ENCODE data around the gene ARRDC1. TPM values are rescaled to one million over a fixed set of nuclear protein-coding genes. Genes with fewer than 3 reads are reported as not detected.
"Not testable (repeated sequence)": the region's sequence is repeated elsewhere in the genome, so short reads cannot be mapped to it uniquely, and the experiment has no call there.

The ARRDC1 gene
- polyA plus RNA-seq, 1 donor from 2014 or later = 53.4 TPM

DNA sequence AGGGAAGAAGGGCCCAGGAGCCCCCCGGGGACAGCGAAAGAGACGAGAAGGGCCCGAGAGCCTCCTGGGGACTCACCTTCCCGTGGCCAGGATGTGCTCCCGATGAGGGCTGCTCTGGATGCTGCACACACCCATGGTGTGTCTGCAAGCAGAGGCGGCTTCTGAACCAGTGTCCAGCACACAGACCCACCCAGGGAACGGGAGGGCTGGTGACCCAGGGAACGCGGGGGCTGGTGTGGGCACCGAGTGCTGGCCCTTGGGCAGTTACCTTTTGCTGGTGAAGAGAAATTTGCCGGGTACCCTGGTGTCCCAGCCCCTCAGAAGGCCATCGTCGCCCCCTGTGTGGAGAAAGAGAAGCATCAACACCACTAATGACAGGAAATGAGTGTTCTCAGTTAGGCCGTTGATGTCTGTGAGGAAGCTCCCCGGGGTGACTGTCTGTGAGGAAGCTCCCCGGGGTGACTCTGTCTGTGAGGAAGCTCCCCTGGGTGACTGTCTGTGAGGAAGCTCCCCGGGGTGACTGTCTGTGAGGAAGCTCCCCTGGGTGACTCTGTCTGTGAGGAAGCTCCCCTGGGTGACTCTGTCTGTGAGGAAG is 40.6 kb upstream of the ARRDC1 start:
- H3F3A ChIP-seq (ENCODE audit: insufficient read depth, low read length, poor library complexity, severe bottlenecking) = no peaks in the 10 kb centered on the region
- H3K4me2 ChIP-seq (ENCODE audit: low read length) = no peak overlapping the region
- H3K9me2 ChIP-seq (ENCODE audit: insufficient read depth, low read length) = no peaks in the 10 kb centered on the region
- no peak overlapping the region for H2AFZ ChIP-seq (ENCODE audit: low read depth, low read length)
- no peaks in the 10 kb centered on the region for H4K20me1 ChIP-seq (ENCODE audit: insufficient read depth)
- no peak overlapping the region for H3K27ac ChIP-seq (ENCODE audit: low read length)
- no peak overlapping the region for H3K4me3 ChIP-seq (ENCODE audit: low read length)
- no peaks in the 10 kb centered on the region for H3K79me2 ChIP-seq (replicated peaks; ENCODE audit: insufficient read depth, low read length)
- H3K9ac ChIP-seq (ENCODE audit: low read length) = no peak overlapping the region
- TF ChIP-seq POLR2AphosphoS5 (IDR thresholded peaks at IDR 0.05) = no peak
- TF ChIP-seq RAD21 (conservative IDR thresholded peaks at IDR 0.05) = no peak
- TF ChIP-seq, protein P1, sequence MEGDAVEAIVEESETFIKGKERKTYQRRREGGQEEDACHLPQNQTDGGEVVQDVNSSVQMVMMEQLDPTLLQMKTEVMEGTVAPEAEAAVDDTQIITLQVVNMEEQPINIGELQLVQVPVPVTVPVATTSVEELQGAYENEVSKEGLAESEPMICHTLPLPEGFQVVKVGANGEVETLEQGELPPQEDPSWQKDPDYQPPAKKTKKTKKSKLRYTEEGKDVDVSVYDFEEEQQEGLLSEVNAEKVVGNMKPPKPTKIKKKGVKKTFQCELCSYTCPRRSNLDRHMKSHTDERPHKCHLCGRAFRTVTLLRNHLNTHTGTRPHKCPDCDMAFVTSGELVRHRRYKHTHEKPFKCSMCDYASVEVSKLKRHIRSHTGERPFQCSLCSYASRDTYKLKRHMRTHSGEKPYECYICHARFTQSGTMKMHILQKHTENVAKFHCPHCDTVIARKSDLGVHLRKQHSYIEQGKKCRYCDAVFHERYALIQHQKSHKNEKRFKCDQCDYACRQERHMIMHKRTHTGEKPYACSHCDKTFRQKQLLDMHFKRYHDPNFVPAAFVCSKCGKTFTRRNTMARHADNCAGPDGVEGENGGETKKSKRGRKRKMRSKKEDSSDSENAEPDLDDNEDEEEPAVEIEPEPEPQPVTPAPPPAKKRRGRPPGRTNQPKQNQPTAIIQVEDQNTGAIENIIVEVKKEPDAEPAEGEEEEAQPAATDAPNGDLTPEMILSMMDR (IDR thresholded peaks at IDR 0.05; ENCODE audit: poor library complexity, severe bottlenecking) = no peak
- no peak for TF ChIP-seq EP300 (conservative IDR thresholded peaks at IDR 0.05; ENCODE audit: poor library complexity, severe bottlenecking)
- no peak for TF ChIP-seq MXI1 (conservative IDR thresholded peaks at IDR 0.05; ENCODE audit: poor library complexity, severe bottlenecking)
- no peak for TF ChIP-seq EZH2 (IDR thresholded peaks at IDR 0.05; ENCODE audit: borderline replicate concordance, insufficient read depth, low read length, poor library complexity, severe bottlenecking)
- TF ChIP-seq, protein P2, sequence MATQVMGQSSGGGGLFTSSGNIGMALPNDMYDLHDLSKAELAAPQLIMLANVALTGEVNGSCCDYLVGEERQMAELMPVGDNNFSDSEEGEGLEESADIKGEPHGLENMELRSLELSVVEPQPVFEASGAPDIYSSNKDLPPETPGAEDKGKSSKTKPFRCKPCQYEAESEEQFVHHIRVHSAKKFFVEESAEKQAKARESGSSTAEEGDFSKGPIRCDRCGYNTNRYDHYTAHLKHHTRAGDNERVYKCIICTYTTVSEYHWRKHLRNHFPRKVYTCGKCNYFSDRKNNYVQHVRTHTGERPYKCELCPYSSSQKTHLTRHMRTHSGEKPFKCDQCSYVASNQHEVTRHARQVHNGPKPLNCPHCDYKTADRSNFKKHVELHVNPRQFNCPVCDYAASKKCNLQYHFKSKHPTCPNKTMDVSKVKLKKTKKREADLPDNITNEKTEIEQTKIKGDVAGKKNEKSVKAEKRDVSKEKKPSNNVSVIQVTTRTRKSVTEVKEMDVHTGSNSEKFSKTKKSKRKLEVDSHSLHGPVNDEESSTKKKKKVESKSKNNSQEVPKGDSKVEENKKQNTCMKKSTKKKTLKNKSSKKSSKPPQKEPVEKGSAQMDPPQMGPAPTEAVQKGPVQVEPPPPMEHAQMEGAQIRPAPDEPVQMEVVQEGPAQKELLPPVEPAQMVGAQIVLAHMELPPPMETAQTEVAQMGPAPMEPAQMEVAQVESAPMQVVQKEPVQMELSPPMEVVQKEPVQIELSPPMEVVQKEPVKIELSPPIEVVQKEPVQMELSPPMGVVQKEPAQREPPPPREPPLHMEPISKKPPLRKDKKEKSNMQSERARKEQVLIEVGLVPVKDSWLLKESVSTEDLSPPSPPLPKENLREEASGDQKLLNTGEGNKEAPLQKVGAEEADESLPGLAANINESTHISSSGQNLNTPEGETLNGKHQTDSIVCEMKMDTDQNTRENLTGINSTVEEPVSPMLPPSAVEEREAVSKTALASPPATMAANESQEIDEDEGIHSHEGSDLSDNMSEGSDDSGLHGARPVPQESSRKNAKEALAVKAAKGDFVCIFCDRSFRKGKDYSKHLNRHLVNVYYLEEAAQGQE (IDR thresholded peaks at IDR 0.05; ENCODE audit: borderline replicate concordance) = no peak
- TF ChIP-seq TAF1 (IDR thresholded peaks at IDR 0.05; ENCODE audit: low read depth) = no peak
- TF ChIP-seq SMC3 (conservative IDR thresholded peaks at IDR 0.05; ENCODE audit: poor library complexity) = no peak
- no peaks in the 10 kb centered on the region for H3K9me3 ChIP-seq (ENCODE audit: low read length)
- H3K27me3 ChIP-seq (ENCODE audit: insufficient read depth, low read depth, low read length) = no peaks in the 10 kb centered on the region
- H3K36me3 ChIP-seq (ENCODE audit: insufficient read depth, low read length) = no peaks in the 10 kb centered on the region

DNA sequence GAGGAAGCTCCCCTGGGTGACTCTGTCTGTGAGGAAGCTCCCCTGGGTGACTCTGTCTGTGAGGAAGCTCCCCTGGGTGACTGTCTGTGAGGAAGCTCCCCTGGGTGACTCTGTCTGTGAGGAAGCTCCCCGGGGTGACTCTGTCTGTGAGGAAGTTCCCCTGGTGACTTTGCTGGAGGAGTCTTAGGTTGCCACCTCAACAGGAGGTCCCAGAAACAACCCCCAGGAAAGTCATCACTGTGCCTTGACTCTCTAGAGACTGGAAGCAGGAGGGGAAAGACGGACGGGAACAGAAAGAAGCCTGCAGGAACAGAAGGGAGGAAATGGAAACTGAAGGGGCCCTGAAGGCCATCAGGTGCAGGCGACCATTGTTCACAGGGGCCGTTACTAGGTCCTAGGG is 37.0 kb upstream of the ARRDC1 start:
- not testable (repeated sequence) for H3K9me3 ChIP-seq (ENCODE audit: low read length); H3K9me2 ChIP-seq (ENCODE audit: insufficient read depth, low read length); H2AFZ ChIP-seq (ENCODE audit: low read depth, low read length); H3K79me2 ChIP-seq (replicated peaks; ENCODE audit: insufficient read depth, low read length); H3F3A ChIP-seq (ENCODE audit: insufficient read depth, low read length, poor library complexity, severe bottlenecking); H3K27me3 ChIP-seq (ENCODE audit: insufficient read depth, low read depth, low read length); H4K20me1 ChIP-seq (ENCODE audit: insufficient read depth); H3K27ac ChIP-seq (ENCODE audit: low read length); H3K4me2 ChIP-seq (ENCODE audit: low read length); H3K9ac ChIP-seq (ENCODE audit: low read length); H3K36me3 ChIP-seq (ENCODE audit: insufficient read depth, low read length); H3K4me3 ChIP-seq (ENCODE audit: low read length)
